CD4-positive, CD25-positive, alpha-beta regulatory T cell (primary cell): ENCODE data around the gene DNAJC21. TPM values are rescaled to one million over a fixed set of nuclear protein-coding genes. Genes with fewer than 3 reads are reported as not detected.

Experiments used
- ATAC-seq, 2 donors: fragments of 150-1000 bp; cut with Tn5 transposase; one replicate each; pipeline ENCODE4 v1.10.0; 2021; ENCODE audit warnings: low read depth in 2 of 2, moderate number of reproducible peaks in 2 of 2, moderate library complexity in 1 of 2
- DNase-seq, 3 donors: peaks; one replicate each; pipeline versions ENCODE4 v3.0.0 to v3.0.0-alpha.2; 2012 to 2022; ENCODE audit warnings: mixed read lengths in 1 of 3
- H3K27ac ChIP-seq: one replicate; pipeline ENCODE4 v1.7.0; 2013; ENCODE audit warnings: mild to moderate bottlenecking, low read length; ENCODE audit not compliant: insufficient read depth, poor library complexity, severe bottlenecking
- H3K27me3 ChIP-seq: one replicate; pipeline ENCODE4 v1.7.0; 2013; ENCODE audit warnings: low read length; ENCODE audit not compliant: control insufficient read depth, insufficient read depth
- H3K36me3 ChIP-seq: one replicate; pipeline ENCODE4 v1.7.0; 2013; ENCODE audit warnings: mild to moderate bottlenecking, low read length, moderate library complexity; ENCODE audit not compliant: control insufficient read depth, insufficient read depth
- H3K4me1 ChIP-seq: 2 replicates; pipeline ENCODE4 v1.7.0; 2013; ENCODE audit warnings: mild to moderate bottlenecking, low read length; ENCODE audit not compliant: insufficient read depth, control insufficient read depth, poor library complexity, severe bottlenecking
- H3K4me3 ChIP-seq: one replicate; pipeline ENCODE4 v1.7.0; 2013; ENCODE audit warnings: low read depth, mild to moderate bottlenecking, low read length, moderate library complexity
- H3K9me3 ChIP-seq, 2 experiments: 1 replicate in 1 of 2; 2 replicates in 1 of 2; pipeline ENCODE4 v1.7.0; 2013; ENCODE audit warnings: low read length in 2 of 2, mild to moderate bottlenecking in 1 of 2, moderate library complexity in 1 of 2; ENCODE audit not compliant: control insufficient read depth in 2 of 2
- H3K27ac Mint-ChIP-seq, 3 donors: one replicate each; pipeline ENCODE4 v1.8.0; 2020 to 2022; ENCODE audit warnings: mild to moderate bottlenecking in 3 of 3, mixed read lengths in 3 of 3, moderate library complexity in 2 of 3
- H3K27me3 Mint-ChIP-seq: one replicate; pipeline ENCODE4 v1.8.0; 2022; ENCODE audit warnings: mild to moderate bottlenecking, mixed read lengths
- H3K36me3 Mint-ChIP-seq: one replicate; pipeline ENCODE4 v1.8.0; 2020; ENCODE audit warnings: mixed read lengths
- H3K4me1 Mint-ChIP-seq, 4 donors: one replicate each; pipeline ENCODE4 v1.8.0; 2020 to 2022; ENCODE audit warnings: mixed read lengths in 4 of 4, mild to moderate bottlenecking in 1 of 4
- H3K4me3 Mint-ChIP-seq, 4 donors: one replicate each; pipeline ENCODE4 v1.8.0; 2020 to 2022; ENCODE audit warnings: mild to moderate bottlenecking in 4 of 4, mixed read lengths in 4 of 4, moderate library complexity in 3 of 4
- H3K9me3 Mint-ChIP-seq, 7 donors: one replicate each; pipeline ENCODE4 v1.8.0; 2020 to 2022; ENCODE audit warnings: mixed read lengths in 7 of 7, mild to moderate bottlenecking in 3 of 7, moderate library complexity in 2 of 7
- polyA plus RNA-seq, 4 donors: library from polyadenylated mRNA; unstranded; fragments of 300-500 nt; fragmentation: Illumina TruSeq; gene quantifications; one replicate each; pipeline ENCODE4 v1.2.3, GENCODE V29; 2021
- total RNA-seq: library from RNA; stranded (reverse); gene quantifications from one replicate; pipeline ENCODE4 v1.2.3, GENCODE V29; 2022

DNAJC21 gene
- total RNA-seq: 42.9 TPM
- polyA plus RNA-seq: 10 to 100 TPM; 15.0 to 26.3 (median 17.6) TPM

DNA sequence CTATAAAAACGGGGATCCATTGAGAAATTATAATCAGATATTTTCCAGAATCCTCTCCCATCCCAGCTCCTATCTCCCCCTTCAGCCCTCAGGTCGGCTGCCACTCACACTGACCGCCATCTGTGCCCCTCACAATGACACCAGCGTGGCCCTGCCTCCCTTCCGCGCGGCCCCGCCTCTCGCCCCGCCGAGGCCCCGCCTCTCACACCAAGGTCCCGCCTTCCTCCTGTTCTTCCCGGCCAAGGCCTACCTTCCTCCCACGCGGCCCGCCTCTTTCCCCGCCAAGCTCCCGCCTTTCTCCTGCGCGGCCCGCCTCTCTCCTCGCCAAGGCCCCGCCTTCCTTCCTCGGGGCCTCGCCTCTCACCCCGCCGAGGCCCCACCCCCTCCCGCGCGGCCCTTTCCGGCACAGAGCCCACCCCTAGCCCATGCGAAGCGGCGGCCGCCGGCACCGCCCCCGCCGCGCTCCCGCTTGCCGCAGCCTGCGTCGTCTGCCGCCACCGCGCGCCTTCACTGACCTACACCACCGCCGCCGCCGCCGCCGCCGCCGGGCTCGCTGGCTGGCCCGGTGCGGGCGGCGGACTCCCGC, at the start of gene DNAJC21:
DNAJC21 (plus strand) TSS at position 426 of the 586 bp plus-strand sequence. CDS start 261 bp downstream, outside the sequence.
- Histone ChIP-seq H3K27ac (peak within 1 kb of the TSS; percentile 84), H3K36me3 (peaks cover 23% of the 10 kb centered on the region), H3K27me3 (no peaks in the 10 kb centered on the region), H3K4me3 (peak within 1 kb of the TSS; percentile 88), H3K4me1 (peaks cover 26% of the 10 kb centered on the region), H3K9me3 (no peaks in the 10 kb centered on the region)
- Mint-ChIP-seq H3K4me1 (peaks cover 22 to 38% (median 29%) of the 10 kb centered on the region in 4 donors), H3K27ac (peak within 1 kb of the TSS; percentile 93 to 94 (median 94)), H3K27me3 (no peaks in the 10 kb centered on the region), H3K4me3 (peak within 1 kb of the TSS; percentile 87 to 98 (median 97)), H3K9me3 (no peaks in the 10 kb centered on the region), H3K36me3 (peaks cover 14% of the 10 kb centered on the region)
- ATAC-seq (peak; percentile 91 to 94), DNase-seq (peak; percentile 95 to 98 (median 95))

GRCh38 chr5:34881246-34881645, 48.1 kb upstream of the DNAJC21 start:
- DNase-seq: no peak
- Histone ChIP-seq H3K4me1 (no peaks in the 10 kb centered on the region), H3K4me3 (no peak overlapping the region), H3K9me3 (peaks cover 0 to 2% of the 10 kb centered on the region in 2 experiments), H3K36me3 (no peaks in the 10 kb centered on the region), H3K27me3 (peaks cover 6% of the 10 kb centered on the region), H3K27ac (no peak overlapping the region)
- no peaks in the 10 kb centered on the region for H3K36me3 Mint-ChIP-seq
- no peak overlapping the region for H3K4me3 Mint-ChIP-seq
- ATAC-seq: no peak
- H3K9me3 Mint-ChIP-seq: peaks cover 0 to 12% (median 4%) of the 10 kb centered on the region in 7 donors
- peaks cover 20% of the 10 kb centered on the region for H3K27me3 Mint-ChIP-seq
- H3K27ac Mint-ChIP-seq: no peak overlapping the region
- no peaks in the 10 kb centered on the region for H3K4me1 Mint-ChIP-seq

GRCh38 chr5:34886392-34887119, 42.8 kb upstream of the DNAJC21 start:
- H3K27ac Mint-ChIP-seq: no peak overlapping the region
- no peak for DNase-seq
- ATAC-seq: no peak

GRCh38 chr5:34889394-34889793, 40.0 kb upstream of the DNAJC21 start:
- H3K27ac ChIP-seq: no peak overlapping the region
- no peak overlapping the region for H3K4me3 ChIP-seq
- no peak overlapping the region for H3K4me3 Mint-ChIP-seq
- no peak for DNase-seq
- H3K36me3 ChIP-seq: no peaks in the 10 kb centered on the region
- H3K36me3 Mint-ChIP-seq: no peaks in the 10 kb centered on the region
- peaks cover 6% of the 10 kb centered on the region for H3K27me3 Mint-ChIP-seq
- H3K9me3 Mint-ChIP-seq: no peaks in the 10 kb centered on the region
- H3K9me3 ChIP-seq: no peaks in the 10 kb centered on the region
- no peak overlapping the region for H3K27ac Mint-ChIP-seq
- no peaks in the 10 kb centered on the region for H3K4me1 ChIP-seq
- H3K27me3 ChIP-seq: peaks cover under 1% of the 10 kb centered on the region
- H3K4me1 Mint-ChIP-seq: no peaks in the 10 kb centered on the region
- no peak for ATAC-seq

More at GRCh38 chr5:34886392-34887119, 42.8 kb upstream of the DNAJC21 start:
- Mint-ChIP-seq H3K4me1 (no peaks in the 10 kb centered on the region), H3K4me3 (no peak overlapping the region), H3K36me3 (no peaks in the 10 kb centered on the region), H3K27me3 (peaks cover 20% of the 10 kb centered on the region), H3K9me3 (peaks cover 0 to 6% (median 0%) of the 10 kb centered on the region in 7 donors)
- Histone ChIP-seq H3K4me1 (no peaks in the 10 kb centered on the region), H3K27me3 (peaks cover 2% of the 10 kb centered on the region), H3K27ac (no peak overlapping the region), H3K4me3 (no peak overlapping the region), H3K9me3 (no peaks in the 10 kb centered on the region), H3K36me3 (no peaks in the 10 kb centered on the region)

DNA sequence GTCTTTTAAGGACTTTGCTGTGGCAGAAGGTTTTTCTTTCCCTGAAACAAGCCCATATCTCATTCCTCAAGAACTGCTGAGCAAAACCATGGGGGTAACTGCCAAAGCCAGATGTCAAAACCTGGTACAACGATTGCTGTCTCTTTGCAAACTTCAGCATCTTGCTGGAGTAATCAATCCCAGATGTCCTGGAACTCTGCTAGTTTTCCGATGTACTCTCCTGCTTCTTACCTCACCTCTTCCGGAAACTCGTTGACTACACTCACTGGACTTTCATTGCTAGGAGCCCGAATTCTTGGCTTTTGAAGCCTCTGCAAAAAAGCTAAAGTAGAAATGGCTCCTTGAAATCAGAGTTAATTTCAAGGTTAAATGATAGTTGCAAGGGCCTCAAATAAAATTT, 37.4 kb upstream of the DNAJC21 start:
- H3K9me3 ChIP-seq: no peaks in the 10 kb centered on the region
- Mint-ChIP-seq H3K4me3 (no peak overlapping the region), H3K27me3 (peaks cover 5% of the 10 kb centered on the region), H3K27ac (no peak overlapping the region), H3K9me3 (no peaks in the 10 kb centered on the region), H3K4me1 (no peaks in the 10 kb centered on the region), H3K36me3 (peaks cover 10% of the 10 kb centered on the region)
- H3K4me3 ChIP-seq: no peak overlapping the region
- H3K36me3 ChIP-seq: no peaks in the 10 kb centered on the region
- no peaks in the 10 kb centered on the region for H3K4me1 ChIP-seq
- ATAC-seq (no peak), DNase-seq (no peak)
- no peaks in the 10 kb centered on the region for H3K27me3 ChIP-seq
- no peak overlapping the region for H3K27ac ChIP-seq

DNA sequence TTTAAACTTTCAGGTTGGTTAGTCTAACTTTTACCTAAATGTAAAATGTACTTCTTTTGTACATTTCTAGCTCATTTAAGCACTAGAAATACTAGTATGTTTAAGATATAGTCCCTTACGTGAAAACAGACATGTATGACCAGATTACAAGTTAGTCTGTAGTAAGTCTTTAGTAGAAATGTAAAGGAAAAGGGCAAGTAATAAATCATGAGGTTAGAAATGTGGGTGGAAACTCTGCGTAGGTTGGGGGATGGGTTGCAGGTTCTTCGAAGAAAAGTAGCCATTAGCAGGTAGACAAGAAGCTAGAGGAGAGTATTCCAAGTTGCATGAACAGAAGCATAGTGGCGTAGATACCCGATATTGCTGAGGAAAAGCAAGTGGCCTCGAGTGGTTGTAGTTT, 36.9 kb upstream of the DNAJC21 start:
- no peak overlapping the region for H3K4me3 ChIP-seq
- Mint-ChIP-seq H3K9me3 (no peaks in the 10 kb centered on the region), H3K27me3 (peaks cover under 1% of the 10 kb centered on the region), H3K27ac (peak overlapping the region in 2 of 3 donors; percentile 20 to 65), H3K36me3 (peaks cover 10% of the 10 kb centered on the region), H3K4me1 (no peaks in the 10 kb centered on the region), H3K4me3 (no peak overlapping the region)
- ATAC-seq (no peak), DNase-seq (no peak)
- H3K36me3 ChIP-seq: no peaks in the 10 kb centered on the region
- no peak overlapping the region for H3K27ac ChIP-seq
- H3K9me3 ChIP-seq: no peaks in the 10 kb centered on the region
- H3K27me3 ChIP-seq: no peaks in the 10 kb centered on the region
- H3K4me1 ChIP-seq: no peaks in the 10 kb centered on the region

- Histone ChIP-seq H3K4me3 (no peak overlapping the region), H3K4me1 (no peaks in the 10 kb centered on the region), H3K27ac (no peak overlapping the region), H3K9me3 (no peaks in the 10 kb centered on the region), H3K27me3 (no peaks in the 10 kb centered on the region), H3K36me3 (no peaks in the 10 kb centered on the region)
- H3K27me3 Mint-ChIP-seq: no peaks in the 10 kb centered on the region
- no peak overlapping the region for H3K4me3 Mint-ChIP-seq
- no peaks in the 10 kb centered on the region for H3K4me1 Mint-ChIP-seq
- no peak overlapping the region for H3K27ac Mint-ChIP-seq
- DNase-seq (no peak), ATAC-seq (no peak)
- H3K36me3 Mint-ChIP-seq: peaks cover 14% of the 10 kb centered on the region
- H3K9me3 Mint-ChIP-seq: no peaks in the 10 kb centered on the region
These were observed 34.6 kb upstream of the DNAJC21 start for GRCh38 chr5:34894716-34895115.
